Measurements from ENCODE around the gene ANK3.

- TF ChIP-seq, protein P1, sequence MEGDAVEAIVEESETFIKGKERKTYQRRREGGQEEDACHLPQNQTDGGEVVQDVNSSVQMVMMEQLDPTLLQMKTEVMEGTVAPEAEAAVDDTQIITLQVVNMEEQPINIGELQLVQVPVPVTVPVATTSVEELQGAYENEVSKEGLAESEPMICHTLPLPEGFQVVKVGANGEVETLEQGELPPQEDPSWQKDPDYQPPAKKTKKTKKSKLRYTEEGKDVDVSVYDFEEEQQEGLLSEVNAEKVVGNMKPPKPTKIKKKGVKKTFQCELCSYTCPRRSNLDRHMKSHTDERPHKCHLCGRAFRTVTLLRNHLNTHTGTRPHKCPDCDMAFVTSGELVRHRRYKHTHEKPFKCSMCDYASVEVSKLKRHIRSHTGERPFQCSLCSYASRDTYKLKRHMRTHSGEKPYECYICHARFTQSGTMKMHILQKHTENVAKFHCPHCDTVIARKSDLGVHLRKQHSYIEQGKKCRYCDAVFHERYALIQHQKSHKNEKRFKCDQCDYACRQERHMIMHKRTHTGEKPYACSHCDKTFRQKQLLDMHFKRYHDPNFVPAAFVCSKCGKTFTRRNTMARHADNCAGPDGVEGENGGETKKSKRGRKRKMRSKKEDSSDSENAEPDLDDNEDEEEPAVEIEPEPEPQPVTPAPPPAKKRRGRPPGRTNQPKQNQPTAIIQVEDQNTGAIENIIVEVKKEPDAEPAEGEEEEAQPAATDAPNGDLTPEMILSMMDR (IDR thresholded peaks at IDR 0.05), result no peak
- TF ChIP-seq POLR2AphosphoS5 (IDR thresholded peaks at IDR 0.05; ENCODE audit: insufficient read depth in 1 of 2, low read depth in 1 of 2), result no peak
- TF ChIP-seq POLR2A (IDR thresholded peaks at IDR 0.05), result no peak
Observed at GRCh38 chr10:60101821-60102220, 287.9 kb downstream of the ANK3 start.

Measured in vagina (tissue), 2 donors.